Neuronal stem cell (in vitro differentiated cells): ENCODE data around the gene SS18.

ENCODE experiments used
- DNase-seq: peaks from one replicate; pipeline ENCODE4 v3.0.0-alpha.2; 2013; ENCODE audit warnings: low spot score
- H2AFZ ChIP-seq: one replicate; pipeline ENCODE4 v1.6.1; 2013; ENCODE audit warnings: mild to moderate bottlenecking, low read length, inconsistent platforms
- H2AK5ac ChIP-seq: 2 replicates; pipeline ENCODE4 v1.6.1; 2013; ENCODE audit warnings: low read depth, mild to moderate bottlenecking, inconsistent platforms, low read length, moderate library complexity, mixed read lengths
- H2BK120ac ChIP-seq: 2 replicates; pipeline ENCODE4 v1.6.1; 2013; ENCODE audit warnings: low read depth, mild to moderate bottlenecking, inconsistent platforms, low read length, moderate library complexity, mixed read lengths
- H2BK12ac ChIP-seq: one replicate; pipeline ENCODE4 v1.6.1; 2013; ENCODE audit warnings: low read length, inconsistent platforms
- H2BK15ac ChIP-seq: 2 replicates; pipeline ENCODE4 v1.6.1; 2013; ENCODE audit warnings: mild to moderate bottlenecking, low read length, inconsistent platforms, mixed read lengths
- H2BK5ac ChIP-seq: one replicate; pipeline ENCODE4 v1.6.1; 2013; ENCODE audit warnings: inconsistent platforms, mild to moderate bottlenecking, low read length, moderate library complexity
- H3K14ac ChIP-seq: one replicate; pipeline ENCODE4 v1.6.1; 2013; ENCODE audit warnings: low read length, inconsistent platforms
- H3K18ac ChIP-seq: 2 replicates; pipeline ENCODE4 v1.6.1; 2013; ENCODE audit warnings: low read length, inconsistent platforms
- H3K23ac ChIP-seq: 2 replicates; pipeline ENCODE4 v1.6.1; 2013; ENCODE audit warnings: low read depth, mild to moderate bottlenecking, mixed read lengths, low read length, inconsistent platforms; ENCODE audit not compliant: poor library complexity
- H3K27ac ChIP-seq: replicated peaks from 3 replicates; pipeline ENCODE4 v1.5.1; 2013; ENCODE audit warnings: low read length, inconsistent platforms
- H3K27me3 ChIP-seq, 3 experiments: 2 replicates each; pipeline ENCODE4 v1.6.1; 2013; ENCODE audit warnings: low read length in 3 of 3, mild to moderate bottlenecking in 2 of 3, inconsistent platforms in 1 of 3, low read depth in 1 of 3, mixed read lengths in 1 of 3, moderate library complexity in 1 of 3; ENCODE audit not compliant: control insufficient read depth in 3 of 3, insufficient read depth in 3 of 3
- H3K36me3 ChIP-seq, 2 donors: replicated peaks in 1 of 2; 2 replicates each; pipeline ENCODE4 v1.6.1; 2013; ENCODE audit warnings: low read length in 2 of 2; ENCODE audit not compliant: control insufficient read depth in 2 of 2, insufficient read depth in 2 of 2
- H3K4ac ChIP-seq: 2 replicates; pipeline ENCODE4 v1.6.1; 2013; ENCODE audit warnings: inconsistent platforms, mild to moderate bottlenecking, low read length, moderate library complexity
- H3K4me1 ChIP-seq, 2 donors: 1 replicate in 1 of 2; 2 replicates in 1 of 2; pipeline ENCODE4 v1.6.1; 2013; ENCODE audit warnings: low read length in 2 of 2, low read depth in 1 of 2; ENCODE audit not compliant: control insufficient read depth in 2 of 2, insufficient read depth in 1 of 2
- H3K4me2 ChIP-seq: one replicate; pipeline ENCODE4 v1.6.1; 2013; ENCODE audit warnings: mild to moderate bottlenecking, low read length, inconsistent platforms; ENCODE audit not compliant: insufficient read depth, poor library complexity, severe bottlenecking
- H3K4me3 ChIP-seq, 2 donors: 2 replicates each; pipeline ENCODE4 v1.5.1; 2013; ENCODE audit warnings: low read length in 2 of 2, mild to moderate bottlenecking in 2 of 2, inconsistent platforms in 1 of 2, moderate library complexity in 1 of 2
- H3K79me1 ChIP-seq: one replicate; pipeline ENCODE4 v1.6.1; 2013; ENCODE audit warnings: low read depth, mild to moderate bottlenecking, inconsistent platforms, low read length, moderate library complexity
- H3K9ac ChIP-seq: one replicate; pipeline ENCODE4 v1.6.1; 2013; ENCODE audit warnings: mild to moderate bottlenecking, low read depth, low read length, inconsistent platforms; ENCODE audit not compliant: poor library complexity
- H3K9me3 ChIP-seq, 2 donors: replicated peaks in 1 of 2; 2 replicates each; pipeline versions ENCODE3 to v1.6.1; 2013; ENCODE audit warnings: low read length in 2 of 2, mild to moderate bottlenecking in 2 of 2, inconsistent platforms in 1 of 2, low read depth in 1 of 2, mixed read lengths in 1 of 2, moderate library complexity in 1 of 2; ENCODE audit not compliant: control insufficient read depth in 2 of 2, insufficient read depth in 1 of 2
- H4K8ac ChIP-seq: one replicate; pipeline ENCODE4 v1.6.1; 2013; ENCODE audit warnings: low read depth, mild to moderate bottlenecking, inconsistent platforms, low read length, moderate library complexity
- H4K91ac ChIP-seq: one replicate; pipeline ENCODE4 v1.6.1; 2013; ENCODE audit warnings: low read length, low read depth, mild to moderate bottlenecking, inconsistent platforms; ENCODE audit not compliant: poor library complexity
- WGBS, 2 donors: extraction: QIAGEN DNeasy Blood & Tissue Kit; methylation state at CpG; one replicate each; pipeline ENCODE4 v1.1.7; 2013; ENCODE audit warnings: missing lambda C conversion rate in 2 of 2, mixed read lengths in 1 of 2; ENCODE audit not compliant: insufficient read length in 2 of 2, insufficient replicate concordance in 1 of 2; ENCODE audit errors: extremely low coverage in 2 of 2; 5-methylcytosine and 5-hydroxymethylcytosine counted together

SS18 gene

DNA sequence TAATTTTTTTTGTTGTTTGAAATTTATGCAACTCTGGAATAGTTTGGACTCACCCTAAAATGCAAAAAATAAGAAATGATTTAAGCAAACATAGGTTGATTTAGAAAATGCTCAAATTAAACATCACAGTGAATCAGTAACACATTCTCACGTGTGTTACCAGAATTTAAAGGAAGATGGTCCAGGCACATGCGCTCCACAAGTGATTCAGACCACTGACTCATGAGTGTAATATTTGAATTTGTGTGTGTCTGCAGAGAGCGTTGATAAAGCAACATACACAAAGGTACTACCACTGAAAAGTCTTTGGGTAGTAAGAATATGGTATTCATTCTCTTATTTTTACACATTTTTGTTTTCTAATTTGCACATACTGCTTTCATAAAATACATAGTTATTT lies 7.9 kb downstream of the SS18 start:
- Histone ChIP-seq H3K4me3 (no peak overlapping the region), H3K36me3 (peaks cover 6 to 97% of the 10 kb centered on the region in 2 donors), H3K23ac (no peak overlapping the region), H2BK5ac (no peak overlapping the region), H3K4ac (no peak overlapping the region), H2BK120ac (no peak overlapping the region), H3K27ac (no peak overlapping the region), H3K79me1 (peaks cover 6% of the 10 kb centered on the region), H3K27me3 (no peaks in the 10 kb centered on the region), H2AK5ac (no peak overlapping the region), H2BK12ac (no peak overlapping the region), H3K9ac (no peak overlapping the region), H4K91ac (no peak overlapping the region), H4K8ac (no peak overlapping the region), H2BK15ac (no peak overlapping the region), H2AFZ (no peak overlapping the region), H3K18ac (no peak overlapping the region), H3K9me3 (peaks cover 0 to 15% of the 10 kb centered on the region in 2 donors), H3K4me2 (no peak overlapping the region), H3K14ac (no peak overlapping the region), H3K4me1 (no peaks in the 10 kb centered on the region)
- no peak for DNase-seq
- WGBS, 2 donors = no CpG with 5 or more reads among the region's 3 CpGs

DNA sequence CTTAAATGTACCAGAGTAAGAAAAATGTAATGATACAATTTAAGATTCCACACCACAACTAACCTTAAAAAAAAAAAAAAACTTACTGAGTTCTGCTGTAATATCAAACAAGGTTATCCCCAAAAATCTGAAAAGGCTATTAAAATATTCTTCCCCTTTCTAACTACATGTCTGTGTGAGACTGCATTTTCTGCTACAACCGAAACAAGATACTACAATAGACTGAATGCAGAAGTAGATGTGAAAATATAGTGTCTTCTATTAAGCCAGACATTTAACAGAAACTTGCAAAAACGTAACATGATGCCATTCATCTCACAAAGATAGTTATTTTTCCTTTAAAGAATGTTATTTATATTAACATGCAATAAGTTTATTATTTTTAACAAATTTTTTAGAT lies 16.2 kb downstream of the SS18 start:
- H3K27me3 ChIP-seq = no peaks in the 10 kb centered on the region
- H3K14ac ChIP-seq = no peak overlapping the region
- no peak overlapping the region for H4K91ac ChIP-seq
- no peak overlapping the region for H2BK12ac ChIP-seq
- no peak overlapping the region for H2BK5ac ChIP-seq
- no peak overlapping the region for H2AFZ ChIP-seq
- no peaks in the 10 kb centered on the region for H3K4me1 ChIP-seq
- no peak overlapping the region for H3K4me2 ChIP-seq
- peaks cover 8 to 99% of the 10 kb centered on the region in 2 donors for H3K36me3 ChIP-seq
- H3K27ac ChIP-seq = no peak overlapping the region
- no peak overlapping the region for H3K9ac ChIP-seq
- H3K18ac ChIP-seq = no peak overlapping the region
- WGBS, 2 donors = no CpG with 5 or more reads among the region's 2 CpGs
- no peak overlapping the region for H2AK5ac ChIP-seq
- no peak overlapping the region for H3K23ac ChIP-seq
- H2BK15ac ChIP-seq = no peak overlapping the region
- no peak overlapping the region for H2BK120ac ChIP-seq
- no peak for DNase-seq
- H3K79me1 ChIP-seq = peaks cover 4% of the 10 kb centered on the region
- H3K4ac ChIP-seq = no peak overlapping the region
- no peak overlapping the region for H4K8ac ChIP-seq
- peaks cover 4 to 62% of the 10 kb centered on the region in 2 donors for H3K9me3 ChIP-seq
- H3K4me3 ChIP-seq = no peak overlapping the region

DNA sequence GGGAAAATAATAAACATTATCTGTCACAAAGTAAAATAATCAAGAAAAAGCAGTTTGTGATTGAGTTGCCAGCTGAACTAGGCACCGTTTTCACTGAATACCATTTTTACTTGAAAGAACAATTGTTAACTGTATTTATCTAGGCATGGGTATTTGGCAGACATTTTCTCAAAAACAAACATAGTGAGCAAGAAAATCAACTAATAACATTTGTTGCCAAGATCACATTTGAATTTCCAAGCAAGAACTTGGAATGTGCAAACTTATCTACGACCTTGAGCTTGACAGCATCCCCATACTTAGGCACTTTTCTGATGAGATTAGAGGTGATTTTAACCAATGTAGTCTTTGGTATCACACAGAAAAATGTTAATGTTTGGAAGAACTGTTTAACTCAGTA lies 16.7 kb downstream of the SS18 start:
- H3K23ac ChIP-seq = no peak overlapping the region

DNA sequence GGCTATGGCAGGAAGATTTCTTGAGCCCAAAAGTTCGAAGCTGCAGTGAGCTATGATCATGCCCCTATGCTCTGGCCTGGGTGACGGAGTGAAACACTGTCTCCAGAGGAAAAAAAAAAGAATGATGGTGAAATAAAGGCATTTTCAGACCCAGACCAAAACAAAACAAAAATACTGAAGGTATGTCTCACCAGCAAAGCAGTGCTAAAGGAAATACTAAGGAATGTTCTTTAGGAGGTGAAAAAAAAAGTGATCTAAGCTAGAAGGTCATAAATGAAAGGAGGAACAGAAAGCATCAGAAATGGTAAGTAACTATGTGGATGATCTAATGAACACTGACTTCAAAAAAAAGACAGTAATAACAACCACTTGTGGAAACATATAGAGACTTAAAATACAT lies 18.7 kb downstream of the SS18 start:
- no peak overlapping the region for H2BK12ac ChIP-seq
- no CpG with 5 or more reads among the region's 2 CpGs for WGBS, 2 donors
- H2AFZ ChIP-seq = no peak overlapping the region
- no peaks in the 10 kb centered on the region for H3K79me1 ChIP-seq
- peaks cover 4 to 69% of the 10 kb centered on the region in 2 donors for H3K9me3 ChIP-seq
- no peak overlapping the region for H4K8ac ChIP-seq
- no peak overlapping the region for H2AK5ac ChIP-seq
- no peak overlapping the region for H3K23ac ChIP-seq
- DNase-seq = no peak
- no peak overlapping the region for H3K4ac ChIP-seq
- no peak overlapping the region for H3K14ac ChIP-seq
- no peaks in the 10 kb centered on the region for H3K27me3 ChIP-seq
- H3K4me3 ChIP-seq = no peak overlapping the region
- peaks cover 13 to 99% of the 10 kb centered on the region in 2 donors for H3K36me3 ChIP-seq
- H3K4me1 ChIP-seq = no peaks in the 10 kb centered on the region
- no peak overlapping the region for H2BK120ac ChIP-seq
- H3K9ac ChIP-seq = no peak overlapping the region
- H4K91ac ChIP-seq = no peak overlapping the region
- H3K18ac ChIP-seq = no peak overlapping the region
- no peak overlapping the region for H2BK15ac ChIP-seq
- no peak overlapping the region for H2BK5ac ChIP-seq
- no peak overlapping the region for H3K4me2 ChIP-seq
- no peak overlapping the region for H3K27ac ChIP-seq

More for the DNA sequence above, 16.7 kb downstream of the SS18 start:
- Histone ChIP-seq H3K27ac (no peak overlapping the region), H3K4me3 (no peak overlapping the region), H3K4me1 (no peaks in the 10 kb centered on the region), H2BK5ac (no peak overlapping the region), H4K8ac (no peak overlapping the region), H3K9ac (no peak overlapping the region), H2BK12ac (no peak overlapping the region), H2BK120ac (no peak overlapping the region), H3K36me3 (peaks cover 8 to 99% of the 10 kb centered on the region in 2 donors), H3K4ac (no peak overlapping the region), H2AFZ (no peak overlapping the region), H2BK15ac (no peak overlapping the region), H3K27me3 (no peaks in the 10 kb centered on the region), H3K18ac (no peak overlapping the region), H3K9me3 (peaks cover 4 to 64% of the 10 kb centered on the region in 2 donors), H3K79me1 (peaks cover 2% of the 10 kb centered on the region), H2AK5ac (no peak overlapping the region), H3K4me2 (no peak overlapping the region), H3K14ac (no peak overlapping the region), H4K91ac (no peak overlapping the region)
- DNase-seq = no peak
- WGBS, 2 donors = no CpG with 5 or more reads among the region's 2 CpGs
